Measurements from ENCODE around the gene PMP22.

DNA sequence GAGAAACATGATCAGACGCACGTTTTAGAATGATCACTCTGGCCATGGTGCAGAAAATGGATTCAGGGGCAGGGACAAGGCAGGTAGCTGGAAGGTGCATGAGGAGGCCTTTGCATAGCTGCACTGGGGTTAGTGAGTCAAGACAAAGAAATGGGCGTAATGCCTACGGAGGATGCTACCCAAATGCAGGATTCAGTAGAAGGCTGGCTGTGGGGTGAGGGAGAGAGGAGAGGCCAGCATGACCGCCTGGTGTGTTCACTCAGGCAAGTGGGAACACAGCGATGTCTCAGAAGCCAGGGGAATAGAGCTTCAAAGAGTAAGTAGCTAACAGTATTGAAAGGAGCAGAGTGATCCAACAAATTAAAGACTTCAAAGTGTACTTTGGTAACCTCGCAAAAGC lies 31.2 kb downstream of the PMP22 start:
- TF ChIP-seq, protein P1, sequence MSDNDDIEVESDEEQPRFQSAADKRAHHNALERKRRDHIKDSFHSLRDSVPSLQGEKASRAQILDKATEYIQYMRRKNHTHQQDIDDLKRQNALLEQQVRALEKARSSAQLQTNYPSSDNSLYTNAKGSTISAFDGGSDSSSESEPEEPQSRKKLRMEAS (IDR thresholded peaks at IDR 0.05; ENCODE audit: low read depth, low read length) = no peak
- TF ChIP-seq, protein P2, sequence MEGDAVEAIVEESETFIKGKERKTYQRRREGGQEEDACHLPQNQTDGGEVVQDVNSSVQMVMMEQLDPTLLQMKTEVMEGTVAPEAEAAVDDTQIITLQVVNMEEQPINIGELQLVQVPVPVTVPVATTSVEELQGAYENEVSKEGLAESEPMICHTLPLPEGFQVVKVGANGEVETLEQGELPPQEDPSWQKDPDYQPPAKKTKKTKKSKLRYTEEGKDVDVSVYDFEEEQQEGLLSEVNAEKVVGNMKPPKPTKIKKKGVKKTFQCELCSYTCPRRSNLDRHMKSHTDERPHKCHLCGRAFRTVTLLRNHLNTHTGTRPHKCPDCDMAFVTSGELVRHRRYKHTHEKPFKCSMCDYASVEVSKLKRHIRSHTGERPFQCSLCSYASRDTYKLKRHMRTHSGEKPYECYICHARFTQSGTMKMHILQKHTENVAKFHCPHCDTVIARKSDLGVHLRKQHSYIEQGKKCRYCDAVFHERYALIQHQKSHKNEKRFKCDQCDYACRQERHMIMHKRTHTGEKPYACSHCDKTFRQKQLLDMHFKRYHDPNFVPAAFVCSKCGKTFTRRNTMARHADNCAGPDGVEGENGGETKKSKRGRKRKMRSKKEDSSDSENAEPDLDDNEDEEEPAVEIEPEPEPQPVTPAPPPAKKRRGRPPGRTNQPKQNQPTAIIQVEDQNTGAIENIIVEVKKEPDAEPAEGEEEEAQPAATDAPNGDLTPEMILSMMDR (IDR thresholded peaks at IDR 0.05; ENCODE audit: low read depth, low read length) = no peak
- no peak for TF ChIP-seq POLR2A (IDR thresholded peaks at IDR 0.05; ENCODE audit: extremely low read depth, insufficient read length)

Measured in NB4 (cell line).